OCI-LY3 (cell line): Measurements from ENCODE around the gene ZNF202.

Source experiments
- H2AFZ ChIP-seq: fragments of 200-600, 300-600 bp; shearing (Covaris generic); 2 replicates; pipeline ENCODE4 v1.6.0; 2014; ENCODE audit warnings: antibody characterized with exemption, low read depth, low read length
- H3K27ac ChIP-seq: fragments of 200-600, 300-600 bp; sonication (generic); 2 replicates; pipeline ENCODE4 v1.5.1; 2014; ENCODE audit warnings: mild to moderate bottlenecking, low read length, moderate library complexity, mixed read lengths
- H3K27me3 ChIP-seq: fragments of 200-600, 300-600 bp; sonication (generic); 2 replicates; pipeline ENCODE4 v1.6.1; 2014; ENCODE audit warnings: low read depth, low read length, mixed read lengths
- H3K36me3 ChIP-seq: fragments of 200-600, 300-600 bp; sonication (generic); replicated peaks from 2 replicates; pipeline ENCODE3; 2014; ENCODE audit warnings: low read depth, low read length, mixed read lengths
- H3K4me1 ChIP-seq: fragments of 300-600, 200-600 bp; sonication (generic); 2 replicates; pipeline ENCODE4 v1.6.1; 2014; ENCODE audit warnings: low read length, mixed read lengths
- H3K4me2 ChIP-seq: fragments of 200-600, 300-600 bp; sonication (generic); 2 replicates; pipeline ENCODE4 v1.6.1; 2014; ENCODE audit warnings: low read length, mixed read lengths
- H3K4me3 ChIP-seq: fragments of 300-600, 200-600 bp; sonication (generic); 2 replicates; pipeline ENCODE4 v1.5.1; 2014; ENCODE audit warnings: antibody characterized with exemption, mild to moderate bottlenecking, low read length, moderate library complexity
- H3K79me2 ChIP-seq: fragments of 300-600, 200-600 bp; shearing (Covaris generic); 2 replicates; pipeline ENCODE4 v1.6.1; 2014; ENCODE audit warnings: mild to moderate bottlenecking, low read length, mixed read lengths
- H3K9ac ChIP-seq: fragments of 300-600, 200-600 bp; shearing (Covaris generic); 2 replicates; pipeline ENCODE4 v1.6.0; 2014; ENCODE audit warnings: mild to moderate bottlenecking, low read length, moderate library complexity
- H3K9me3 ChIP-seq: fragments of 200-600, 300-600 bp; shearing (Covaris generic); 2 replicates; pipeline ENCODE4 v1.6.1; 2014; ENCODE audit warnings: low read length, mixed read lengths; ENCODE audit not compliant: insufficient read depth
- H4K20me1 ChIP-seq: fragments of 200-600, 300-600 bp; sonication (generic); 2 replicates; pipeline ENCODE4 v1.6.1; 2016; ENCODE audit warnings: low read length, mixed read lengths; ENCODE audit not compliant: insufficient read depth
- CTCF ChIP-seq: fragments of 200-600, 300-600 bp; sonication (generic); IDR thresholded peaks from 2 replicates; pipeline ENCODE4 v1.5.1; 2014; ENCODE audit warnings: antibody characterized with exemption, low read length, low read depth
- EZH2phosphoT487 ChIP-seq: fragments of 200-600 bp; shearing (Covaris generic); IDR thresholded peaks from 2 replicates; pipeline ENCODE4 v1.6.1; 2018; ENCODE audit warnings: antibody characterized with exemption, mixed run types, low read depth

Gene ZNF202

GRCh38 chr11:123736769-123737168, 4.7 kb downstream of the ZNF202 start:
- Histone ChIP-seq H3K9me3 (no peaks in the 10 kb centered on the region), H3K4me3 (no peak overlapping the region), H3K27me3 (no peaks in the 10 kb centered on the region), H3K4me2 (no peak overlapping the region), H4K20me1 (peaks cover 11% of the 10 kb centered on the region; the same call in 1 of the 2 replicates), H3K9ac (no peak overlapping the region), H3K27ac (no peak overlapping the region), H3K36me3 (peaks cover 53% of the 10 kb centered on the region), H3K79me2 (peaks cover 82% of the 10 kb centered on the region), H2AFZ (no peak overlapping the region), H3K4me1 (peaks cover 12% of the 10 kb centered on the region)
- TF ChIP-seq CTCF (no peak), EZH2phosphoT487 (no peak)

- Histone ChIP-seq H3K9ac (no peak overlapping the region), H4K20me1 (peaks cover 3% of the 10 kb centered on the region; the same call in 1 of the 2 replicates), H3K4me1 (no peaks in the 10 kb centered on the region), H3K27me3 (no peaks in the 10 kb centered on the region), H3K4me3 (no peak overlapping the region), H3K79me2 (peaks cover 15% of the 10 kb centered on the region), H3K4me2 (no peak overlapping the region), H2AFZ (no peak overlapping the region), H3K27ac (no peak overlapping the region), H3K9me3 (no peaks in the 10 kb centered on the region), H3K36me3 (peaks cover 59% of the 10 kb centered on the region)
- TF ChIP-seq CTCF (no peak), EZH2phosphoT487 (no peak)
These were observed 11.9 kb downstream of the ZNF202 start for GRCh38 chr11:123729602-123730001.

- Histone ChIP-seq H3K4me3 (no peak overlapping the region), H3K27ac (no peak overlapping the region), H3K36me3 (peaks cover 64% of the 10 kb centered on the region), H3K4me2 (no peak overlapping the region), H3K4me1 (no peaks in the 10 kb centered on the region), H3K79me2 (no peaks in the 10 kb centered on the region), H3K9ac (no peak overlapping the region), H3K27me3 (no peaks in the 10 kb centered on the region), H4K20me1 (0 out of 2 replicates have a peak, but pooled peaks cover under 1% of the 10 kb centered on the region), H3K9me3 (no peaks in the 10 kb centered on the region), H2AFZ (no peak overlapping the region)
- TF ChIP-seq CTCF = no peak
- TF ChIP-seq EZH2phosphoT487 = no peak
These were observed 15.3 kb downstream of the ZNF202 start for GRCh38 chr11:123725995-123726655.

GRCh38 chr11:123719452-123719851, 22.0 kb downstream of the ZNF202 start:
- H3K9me3 ChIP-seq = no peaks in the 10 kb centered on the region
- H3K9ac ChIP-seq = no peak overlapping the region
- no peak for TF ChIP-seq CTCF
- TF ChIP-seq EZH2phosphoT487 = no peak
- H3K36me3 ChIP-seq = peaks cover 10% of the 10 kb centered on the region
- no peak overlapping the region for H2AFZ ChIP-seq
- no peaks in the 10 kb centered on the region for H3K79me2 ChIP-seq
- no peaks in the 10 kb centered on the region for H4K20me1 ChIP-seq
- H3K4me1 ChIP-seq = no peaks in the 10 kb centered on the region
- no peak overlapping the region for H3K4me2 ChIP-seq
- H3K27ac ChIP-seq = no peak overlapping the region
- H3K4me3 ChIP-seq = no peak overlapping the region
- H3K27me3 ChIP-seq = peaks cover 7% of the 10 kb centered on the region
